Ureter (tissue), 1 donor: ENCODE data around the gene CPED1. TPM values are rescaled to one million over a fixed set of nuclear protein-coding genes. Genes with fewer than 3 reads are reported as not detected.
"Not testable (repeated sequence)": the region's sequence is repeated elsewhere in the genome, so short reads cannot be mapped to it uniquely, and the experiment has no call there.

Experiments
- DNase-seq: peaks from one replicate; pipeline ENCODE4 v3.0.0-alpha.2; 2020; ENCODE audit warnings: low spot score
- total RNA-seq: library from RNA; stranded (reverse); gene quantifications from one replicate; pipeline ENCODE4 v1.2.4, GENCODE V29; 2023
- donor health status: DM: yes; HTN: yes; CAD: no.

CPED1 gene
- total RNA-seq, 1 donor from 2014 or later: 61.4 TPM

- no peak for DNase-seq
Measured at GRCh38 chr7:121085922-121086321, 97.4 kb downstream of the CPED1 start.

- no peak for DNase-seq
Measured at GRCh38 chr7:121088870-121089269, 100.4 kb downstream of the CPED1 start.

GRCh38 chr7:121094829-121095228 lies 106.3 kb downstream of the CPED1 start:
- no peak for DNase-seq

- DNase-seq: no peak
Measured at GRCh38 chr7:121097577-121097976, 109.1 kb downstream of the CPED1 start.

GRCh38 chr7:121099572-121099971 lies 111.1 kb downstream of the CPED1 start:
- DNase-seq: no peak

- no peak for DNase-seq
Measured at GRCh38 chr7:121101083-121101482, 112.6 kb downstream of the CPED1 start.

- DNase-seq: no peak
Measured at GRCh38 chr7:121101621-121102020, 113.1 kb downstream of the CPED1 start.

GRCh38 chr7:121102619-121103018 lies 114.1 kb downstream of the CPED1 start:
- DNase-seq: no peak

GRCh38 chr7:121103086-121103485 lies 114.6 kb downstream of the CPED1 start:
- DNase-seq: no peak

GRCh38 chr7:121103579-121103978 lies 115.1 kb downstream of the CPED1 start:
- no peak for DNase-seq

- no peak for DNase-seq
Measured at GRCh38 chr7:121105262-121105661, 116.8 kb downstream of the CPED1 start.

- no peak for DNase-seq
Measured at GRCh38 chr7:121107923-121108498, 119.5 kb downstream of the CPED1 start.

GRCh38 chr7:121109145-121109544 lies 120.6 kb downstream of the CPED1 start:
- DNase-seq: no peak

GRCh38 chr7:121113288-121113687 lies 124.8 kb downstream of the CPED1 start:
- no peak for DNase-seq

GRCh38 chr7:121116396-121116795 lies 127.9 kb downstream of the CPED1 start:
- DNase-seq: no peak

- no peak for DNase-seq
Measured at GRCh38 chr7:121119047-121119446, 130.5 kb downstream of the CPED1 start.

GRCh38 chr7:121123032-121123431 lies 134.5 kb downstream of the CPED1 start:
- DNase-seq: no peak

- not testable (repeated sequence) for DNase-seq
Measured at GRCh38 chr7:121125454-121125853, 136.9 kb downstream of the CPED1 start.

- no peak for DNase-seq
Measured at GRCh38 chr7:121126201-121126600, 137.7 kb downstream of the CPED1 start.

- DNase-seq: no peak
Measured at GRCh38 chr7:121126801-121127534, 138.5 kb downstream of the CPED1 start.

GRCh38 chr7:121132940-121133339 lies 144.4 kb downstream of the CPED1 start:
- DNase-seq: no peak

- DNase-seq: no peak
Measured at GRCh38 chr7:121133444-121133843, 144.9 kb downstream of the CPED1 start.

- DNase-seq: no peak
Measured at GRCh38 chr7:121137580-121137979, 149.1 kb downstream of the CPED1 start.
